CD4-positive, alpha-beta T cell treated with Interleukin-2 at 100 ng/mL for 4 hours (primary cell): ENCODE measurements around the gene BANK1.

ENCODE experiments used
- DNase-seq: peaks from one replicate; pipeline ENCODE4 v3.0.0-alpha.2; 2020; ENCODE audit warnings: low spot score

BANK1 gene

DNA sequence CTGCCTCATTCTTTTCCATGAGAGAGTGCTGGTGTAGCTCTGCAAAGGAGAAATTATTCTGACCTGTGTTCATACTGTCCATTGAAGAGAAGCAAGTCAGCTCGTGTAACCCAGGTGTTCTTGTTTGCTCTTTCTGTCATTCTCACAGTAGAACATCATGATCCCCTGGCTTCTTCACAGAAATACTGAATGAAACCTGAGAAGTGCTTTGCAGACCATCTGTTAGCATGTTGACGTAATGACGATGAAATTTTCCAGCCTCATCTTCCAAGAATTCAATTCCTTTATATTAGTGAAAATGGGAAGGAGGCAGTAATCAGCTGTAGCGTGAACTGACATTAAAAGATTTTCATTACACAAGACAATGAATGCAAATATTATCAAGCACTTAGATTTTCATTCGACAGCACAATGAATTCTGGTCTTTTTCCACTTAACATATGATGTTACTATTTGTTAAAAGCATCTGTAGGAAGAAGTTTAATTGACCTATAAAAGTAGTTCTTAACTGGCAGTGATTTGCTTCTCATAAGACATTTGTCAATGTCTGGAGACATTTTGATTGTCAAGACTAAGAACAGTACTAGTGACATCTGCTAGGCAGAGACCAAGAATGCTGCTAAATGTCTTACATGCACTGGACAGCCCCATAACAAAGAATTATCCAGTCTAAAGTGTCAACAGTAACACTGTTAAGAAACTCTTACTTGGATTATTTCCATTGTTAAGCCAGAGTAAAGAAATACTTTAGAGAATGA, 246.3 kb downstream of the BANK1 start:
- DNase-seq, result no peak

DNA sequence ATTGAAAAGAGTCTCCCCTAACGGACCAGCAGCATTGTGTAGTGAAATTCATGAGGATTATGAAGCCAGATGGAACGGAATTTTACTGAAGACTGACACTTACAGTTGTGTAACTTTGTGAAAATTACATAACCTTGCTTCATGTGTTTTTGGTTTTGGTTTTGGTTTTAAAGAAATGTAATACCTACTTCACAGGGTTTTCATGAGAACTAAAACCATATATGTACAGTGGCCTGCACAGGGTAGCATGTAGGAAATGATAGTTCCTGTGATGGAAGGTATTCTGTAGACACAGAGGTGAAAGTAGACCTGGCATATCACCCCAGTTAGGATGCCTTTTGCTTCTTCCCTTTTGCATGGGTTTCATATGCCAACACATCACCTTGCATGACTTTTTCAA, 247.0 kb downstream of the BANK1 start:
- DNase-seq, result no peak

DNA sequence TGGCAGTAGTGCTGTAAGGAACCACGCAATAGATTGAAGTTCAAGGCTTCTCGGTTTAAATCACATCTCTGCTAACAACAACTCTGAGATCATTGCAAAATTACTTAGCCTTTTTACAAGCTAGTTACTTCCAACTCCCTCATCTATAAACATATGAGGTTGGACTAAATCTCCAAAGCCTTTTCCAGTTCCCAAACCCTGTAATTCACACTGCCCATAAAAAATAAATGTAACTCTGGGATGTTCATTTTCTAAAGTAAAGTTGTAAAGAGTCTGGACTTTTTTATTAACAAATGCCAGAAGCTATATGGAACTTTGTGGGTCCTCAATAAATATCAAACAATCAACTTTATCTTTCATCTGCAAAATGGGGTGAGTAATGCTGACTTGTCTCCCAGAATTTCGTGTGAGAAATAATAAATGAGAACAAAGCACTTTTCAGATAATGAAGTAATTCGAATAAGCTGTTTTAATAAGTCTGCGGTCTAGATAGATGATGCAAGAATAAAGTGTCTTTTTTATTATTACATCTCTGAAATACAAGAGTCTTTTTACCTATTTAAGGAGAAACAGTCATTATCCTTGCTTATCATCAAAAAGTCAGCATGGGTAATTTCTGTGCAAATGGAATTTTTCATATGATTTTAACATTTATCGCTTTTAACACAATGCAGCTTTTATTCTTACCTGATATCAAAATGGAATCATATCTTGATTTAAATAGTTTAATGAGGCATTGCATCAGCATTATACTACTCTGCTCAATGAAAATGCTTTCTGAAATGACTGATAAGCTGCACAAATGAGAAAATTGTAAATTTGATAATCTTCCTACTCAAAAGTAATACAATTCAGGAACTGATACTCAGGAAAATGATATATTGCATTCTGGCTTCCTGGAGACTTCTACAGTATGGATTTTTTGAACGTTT, 252.6 kb downstream of the BANK1 start:
- no peak for DNase-seq

DNA sequence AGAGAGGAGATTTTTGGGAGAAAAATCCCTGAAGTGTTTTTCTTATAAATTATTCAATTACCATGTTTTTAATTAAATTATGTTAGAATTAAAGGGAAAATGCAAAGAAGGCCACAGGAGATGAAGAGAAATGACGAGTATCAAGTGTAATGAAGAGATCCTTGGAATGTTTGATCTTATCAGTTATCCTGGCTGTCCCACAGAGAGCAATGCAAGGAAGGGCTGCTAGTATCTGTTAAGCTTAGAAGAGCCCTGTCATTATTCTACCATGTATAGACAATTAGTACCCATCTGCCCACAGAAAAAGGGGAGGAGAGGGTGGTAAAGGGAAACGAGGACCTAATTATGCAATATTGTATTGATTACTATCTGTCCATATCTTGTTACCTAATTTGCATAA, 257.1 kb downstream of the BANK1 start:
- DNase-seq, result no peak

DNA sequence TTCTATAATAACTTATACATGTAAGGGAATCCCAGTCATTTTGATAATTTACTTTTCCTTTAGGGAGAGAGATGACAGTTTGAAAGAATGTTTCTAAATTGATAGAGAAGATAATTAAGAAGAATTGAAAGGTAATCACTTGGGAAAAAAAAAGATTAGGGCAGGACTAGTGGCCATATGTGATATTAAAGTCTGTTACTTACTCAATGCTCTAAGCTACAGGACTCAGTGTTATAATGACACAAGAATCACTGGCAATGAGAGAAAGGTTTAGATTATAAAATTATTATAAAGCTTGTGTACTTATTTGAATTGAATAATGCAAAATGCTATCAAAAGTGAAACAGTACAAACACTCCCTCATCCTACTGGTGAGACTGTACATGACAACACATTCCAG, 265.3 kb downstream of the BANK1 start:
- DNase-seq, result no peak

DNA sequence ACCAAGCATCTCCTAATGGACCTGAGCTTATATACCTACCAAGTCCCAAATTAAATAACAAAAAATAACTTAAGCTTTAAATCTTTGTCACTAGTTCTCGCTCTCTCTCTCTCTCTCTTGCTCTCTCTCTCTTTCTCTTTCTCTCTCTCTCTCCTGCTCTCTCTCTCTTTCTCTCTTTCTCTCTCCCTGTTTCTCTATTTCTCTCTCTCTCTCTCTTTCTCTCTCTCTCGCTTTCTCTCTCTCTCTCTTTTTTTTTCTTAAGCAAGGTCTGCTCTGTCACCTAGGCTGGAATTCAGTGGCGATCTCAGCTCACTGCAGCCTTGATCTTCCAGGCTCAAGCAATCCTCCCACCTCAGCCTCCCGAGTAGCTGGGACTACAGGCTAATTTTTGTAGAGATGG, 266.6 kb downstream of the BANK1 start:
- DNase-seq, result no peak

DNA sequence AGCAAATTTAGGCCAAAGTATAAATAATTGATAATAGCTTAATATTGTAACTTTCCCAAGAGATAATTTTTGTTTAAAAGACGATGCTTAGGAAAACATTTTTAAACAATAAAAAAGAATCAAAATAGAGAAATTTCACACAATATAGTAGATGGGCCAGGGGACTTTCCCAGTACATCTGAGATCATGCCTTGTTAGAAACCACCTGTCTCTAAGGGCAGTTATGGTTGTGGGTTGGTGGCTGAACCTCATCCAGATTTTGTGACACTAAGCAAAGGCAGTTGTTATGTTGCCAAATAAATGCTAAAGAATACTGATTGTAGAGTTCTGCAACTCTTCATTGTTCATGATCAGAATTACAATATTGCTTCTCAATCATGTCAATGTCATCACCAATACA, 270.6 kb downstream of the BANK1 start:
- DNase-seq, result no peak

DNA sequence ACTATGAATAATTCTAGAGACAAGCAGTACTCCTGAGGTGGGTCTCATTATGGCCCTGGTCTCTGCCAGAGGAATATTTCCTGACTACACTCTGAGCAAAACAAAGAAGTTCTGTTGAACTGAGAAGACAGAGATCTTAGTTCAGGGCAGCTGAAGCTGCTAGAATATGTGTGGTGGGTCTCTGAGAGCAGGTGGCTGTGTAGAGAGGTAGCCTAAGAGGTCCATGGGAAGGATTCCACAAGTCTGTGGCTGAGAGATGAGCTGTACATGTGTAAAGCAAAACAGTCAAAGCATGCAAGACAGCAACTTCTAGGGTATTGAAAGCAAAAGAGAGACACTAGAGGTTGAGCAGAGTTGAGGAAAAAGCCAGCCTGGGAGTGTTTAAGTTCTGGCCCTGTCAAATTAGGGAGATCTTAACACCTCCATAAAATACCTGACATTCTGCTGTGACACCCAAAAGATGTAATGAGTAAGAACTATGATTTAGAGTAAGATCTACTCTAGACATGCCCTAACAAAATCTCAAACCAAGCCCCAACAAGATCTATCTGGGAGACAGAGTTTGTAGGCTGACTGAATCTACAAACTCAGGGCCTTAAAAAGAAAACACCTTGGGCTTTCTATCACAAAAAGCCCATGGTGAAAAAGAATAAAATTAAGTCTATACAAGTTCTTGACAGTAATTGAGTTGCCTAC, 274.4 kb downstream of the BANK1 start:
- DNase-seq, result no peak

DNA sequence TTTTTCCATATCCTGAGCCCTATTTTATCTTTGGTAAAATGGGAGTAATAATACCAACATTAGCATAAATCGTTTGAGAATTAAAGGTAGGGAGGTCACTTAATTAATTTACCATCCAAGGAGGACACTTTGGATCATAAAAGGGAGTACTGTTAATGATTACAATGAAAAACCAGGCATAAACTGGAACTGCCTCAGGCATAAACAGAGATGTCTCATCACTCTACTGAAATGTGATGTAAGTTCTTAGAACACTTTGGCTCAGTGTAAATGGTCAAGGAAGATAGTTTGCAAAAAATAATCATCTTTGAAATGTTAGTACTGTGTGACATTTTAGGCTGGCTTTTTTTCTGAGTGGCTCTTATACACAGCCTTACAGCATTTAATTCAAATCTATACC, 286.1 kb downstream of the BANK1 start:
- no peak for DNase-seq

DNA sequence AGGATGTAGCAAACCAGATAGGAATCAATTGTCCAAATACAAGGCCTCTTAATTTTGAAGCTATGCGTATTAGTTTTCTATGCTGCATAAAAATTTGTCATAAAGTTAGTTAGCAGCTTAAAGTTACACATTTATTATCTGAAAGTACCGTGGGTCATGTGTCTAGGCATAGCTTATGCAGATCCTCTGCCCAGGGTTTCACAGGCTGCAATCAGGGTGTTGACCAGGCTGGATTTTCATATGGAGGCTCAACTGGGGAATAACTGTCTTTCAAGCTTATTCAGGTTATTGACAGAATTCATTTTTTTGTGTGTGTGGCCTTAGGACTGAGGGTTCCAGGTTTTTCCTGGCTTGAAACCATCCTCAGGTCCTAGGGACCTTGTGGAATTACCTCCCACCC, 289.7 kb downstream of the BANK1 start:
- DNase-seq, result no peak

DNA sequence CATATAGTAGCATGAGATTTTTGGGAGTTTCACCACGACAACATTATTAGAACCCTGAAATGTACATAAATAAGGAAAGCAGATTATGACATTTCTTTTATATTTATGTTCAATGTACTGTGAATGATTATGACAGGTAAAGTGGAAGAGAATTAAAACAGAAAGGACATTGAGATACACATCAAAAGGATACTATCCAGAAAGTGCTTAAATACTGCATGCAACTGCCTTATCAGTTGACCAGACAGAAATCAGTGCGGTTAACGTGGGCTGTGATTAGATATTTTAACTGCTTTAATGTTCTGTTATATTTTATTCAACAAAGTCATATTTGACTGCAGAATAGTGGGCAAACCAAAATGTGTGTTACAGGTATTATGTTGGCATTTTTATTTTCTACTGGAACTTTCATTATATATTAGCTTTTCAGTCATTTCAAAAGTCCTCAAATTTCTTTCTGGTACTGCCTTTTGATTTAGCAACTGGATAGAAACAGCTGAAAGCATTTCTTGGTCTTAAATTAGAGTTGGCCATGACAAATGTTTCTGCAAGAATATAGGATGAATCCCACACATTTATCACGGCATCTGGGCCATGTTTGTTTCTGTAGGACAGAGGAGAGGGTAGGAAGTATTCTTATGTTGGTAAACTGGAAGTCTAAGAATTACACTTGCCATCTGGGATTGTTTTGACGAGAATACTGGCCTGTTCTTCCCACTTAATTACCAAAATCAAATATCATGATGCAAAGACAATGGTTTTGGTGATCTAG, 299.5 kb downstream of the BANK1 start:
- DNase-seq, result no peak

DNA sequence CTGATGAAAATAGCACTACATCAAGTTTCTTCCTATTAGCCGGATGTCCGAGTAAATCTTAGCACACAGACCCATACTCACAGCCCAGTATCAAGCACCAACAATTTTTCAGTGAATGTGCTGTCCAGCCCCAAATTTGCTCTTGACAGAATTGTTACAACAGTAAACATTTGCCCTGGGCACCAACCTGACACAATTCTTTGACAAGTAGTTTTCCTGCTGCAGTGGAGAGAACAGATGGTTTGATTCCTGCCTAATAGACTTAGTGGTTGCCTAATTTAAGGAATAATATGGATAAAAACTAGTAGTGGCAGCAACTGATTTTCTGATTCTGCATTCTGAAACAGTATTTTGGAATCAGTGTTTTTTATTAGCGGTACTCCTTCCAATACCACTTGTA, 301.1 kb downstream of the BANK1 start:
- DNase-seq, result no peak

DNA sequence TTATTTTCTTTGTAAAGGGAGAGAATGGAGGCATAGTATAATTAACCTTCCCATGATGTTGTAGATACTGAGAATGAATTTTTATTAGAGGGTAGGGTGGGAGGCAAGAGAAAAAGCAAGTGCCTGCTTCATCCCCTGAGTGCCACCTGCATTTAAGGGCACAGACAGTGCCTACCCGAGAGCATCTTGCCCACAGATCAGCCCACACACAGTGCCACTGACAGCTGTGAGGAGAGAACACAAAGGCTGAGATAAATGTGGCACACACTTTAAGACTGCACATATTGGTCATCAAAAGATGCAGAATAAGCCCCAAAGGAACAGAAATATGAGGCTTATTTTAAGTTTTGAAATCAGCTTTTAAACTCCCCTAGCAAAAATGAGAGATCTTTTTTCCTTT, 304.0 kb downstream of the BANK1 start:
- DNase-seq, result no peak

DNA sequence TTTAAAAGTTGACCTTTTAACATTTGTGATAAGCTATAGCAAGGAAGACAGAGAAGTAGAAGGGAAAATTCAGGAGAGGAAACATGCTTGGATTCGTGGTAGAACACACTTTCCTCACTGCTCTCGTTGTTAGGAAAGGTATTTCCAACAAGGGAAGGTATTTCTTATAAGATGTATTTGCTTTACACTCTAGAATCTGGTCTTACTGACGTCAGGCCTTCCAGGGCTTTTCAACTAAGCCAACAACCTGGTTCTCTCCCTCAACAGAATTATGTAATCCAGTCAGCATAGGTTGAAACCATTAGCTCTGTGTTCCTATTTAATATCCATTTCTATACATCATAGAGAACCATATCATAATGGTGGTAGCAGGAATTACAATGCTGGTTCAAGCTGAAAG, 312.8 kb downstream of the BANK1 start:
- DNase-seq, result no peak

DNA sequence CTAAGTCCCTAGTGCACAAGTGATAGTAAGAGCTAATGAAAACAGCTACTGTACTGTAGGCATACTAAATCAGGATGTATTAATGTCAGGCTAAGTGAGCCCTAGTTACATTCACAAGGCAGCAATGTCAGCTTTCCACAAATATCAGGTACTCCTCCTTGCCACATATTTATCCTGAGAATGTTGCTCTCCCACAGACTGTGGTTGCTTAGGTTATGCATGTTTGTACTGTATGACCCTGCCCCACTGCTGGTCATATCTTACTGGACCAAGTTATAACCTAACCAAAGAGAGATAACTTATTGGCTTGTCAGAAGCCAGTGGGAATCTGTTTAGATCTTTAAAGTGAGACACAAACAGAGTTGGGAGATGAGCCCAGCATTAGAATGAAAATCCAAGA, 313.7 kb downstream of the BANK1 start:
- DNase-seq, result no peak

DNA sequence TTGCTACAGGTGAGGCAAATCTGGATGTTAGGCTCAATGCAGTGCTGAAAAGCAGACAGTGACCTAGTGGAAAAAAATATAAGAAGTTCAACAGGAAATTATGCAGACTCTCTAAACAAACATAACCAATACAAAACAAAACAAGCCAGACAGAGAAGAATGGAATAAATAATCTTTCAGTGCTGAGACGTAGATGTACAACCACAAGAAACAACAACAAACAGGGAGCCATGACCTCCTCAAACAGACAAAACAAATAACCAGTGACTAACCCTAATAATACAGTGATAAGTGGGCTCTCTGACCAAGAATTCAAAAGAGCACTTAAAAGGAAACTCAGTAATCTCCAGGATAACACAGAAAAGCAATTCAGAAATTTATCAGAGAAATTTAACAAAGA, 315.5 kb downstream of the BANK1 start:
- no peak for DNase-seq

DNA sequence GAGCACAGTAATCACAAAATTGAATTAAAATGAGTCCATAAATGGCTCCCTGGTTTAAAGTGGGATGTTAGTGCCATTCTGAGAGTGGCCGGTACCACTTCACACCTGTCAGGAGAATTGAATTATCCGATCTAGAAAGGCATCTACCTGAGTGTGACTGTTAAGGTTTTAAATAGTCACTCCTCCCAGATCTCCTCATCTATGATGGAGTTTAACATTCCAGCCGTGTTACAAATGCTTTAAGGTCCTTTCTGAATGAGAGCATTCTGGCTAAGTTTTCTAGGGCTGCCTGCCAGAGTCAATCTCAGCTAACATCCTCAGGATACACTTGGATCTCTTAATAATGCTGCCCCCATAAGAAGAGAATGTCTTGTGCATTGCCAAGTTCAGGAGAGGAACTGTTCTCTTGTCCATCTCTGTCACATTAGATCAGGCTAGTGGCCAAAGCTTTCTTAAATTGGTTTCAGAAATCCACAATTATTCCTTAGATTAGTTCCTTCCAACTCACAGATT, 323.6 kb downstream of the BANK1 start:
- no peak for DNase-seq

DNA sequence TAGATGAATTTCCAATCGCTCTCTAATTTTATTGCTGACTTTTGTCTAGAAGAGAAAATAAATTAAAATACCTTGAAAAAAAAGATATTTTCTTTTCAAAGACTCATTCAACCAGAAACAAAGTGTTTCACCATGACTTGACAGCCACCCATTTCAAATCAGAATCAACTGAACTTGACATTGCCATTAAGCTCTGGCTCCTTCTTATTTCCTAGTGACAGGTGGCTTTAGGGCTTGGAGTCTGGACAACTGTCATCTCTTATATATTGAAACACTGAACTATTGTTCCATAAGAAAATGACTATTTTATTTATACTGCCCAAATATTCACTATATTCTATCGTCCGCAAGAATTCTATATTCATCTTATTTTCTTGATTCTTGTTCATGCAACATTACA, 325.6 kb downstream of the BANK1 start:
- DNase-seq, result no peak

DNA sequence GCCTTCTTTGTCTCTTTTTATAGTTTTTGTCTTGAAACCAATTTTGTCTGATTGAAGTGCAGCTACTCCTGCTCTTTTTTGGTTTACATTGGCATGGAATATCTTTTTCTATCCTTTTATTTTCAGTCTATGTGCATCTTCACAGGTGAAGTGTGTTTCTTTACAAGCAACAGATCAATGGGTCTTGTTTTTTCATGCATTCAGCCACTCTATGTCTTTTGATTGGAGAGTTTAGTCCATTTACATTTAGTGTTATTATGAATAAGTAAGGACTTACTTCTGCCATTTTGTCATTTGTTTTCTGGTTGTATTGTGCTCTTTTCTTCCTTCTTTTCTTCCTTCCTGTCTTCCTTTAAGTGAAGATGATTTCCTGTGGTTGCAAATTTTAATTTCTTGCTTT, 330.3 kb downstream of the BANK1 start:
- DNase-seq, result no peak
